Upper lobe of left lung (tissue), 6 donors: Measurements from ENCODE around the gene CABS1. TPM values are rescaled to one million over a fixed set of nuclear protein-coding genes. Genes with fewer than 3 reads are reported as not detected.

Experiments used
- ATAC-seq, 2 donors: fragments of 200-7000 bp; cut with Tn5 transposase; one replicate each; pipeline ENCODE4 v1.9.1; 2022; ENCODE audit warnings: mild to moderate bottlenecking in 2 of 2, moderate library complexity in 2 of 2; ENCODE audit not compliant: low FRiP score in 2 of 2
- DNase-seq, 2 donors: peaks; one replicate each; pipeline ENCODE4 v3.0.0-alpha.2; 2019 to 2020
- H3K27ac ChIP-seq, 4 donors: fragments of 200-600 bp; sonication (generic); one replicate each; pipeline ENCODE4 v1.5.1; 2016 to 2019
- H3K27me3 ChIP-seq, 4 donors: fragments of 200-600 bp; sonication (generic); one replicate each; pipeline ENCODE4 v1.5.1; 2017 to 2019
- H3K36me3 ChIP-seq, 4 donors: fragments of 200-600 bp; sonication (generic); one replicate each; pipeline ENCODE4 v1.5.1; 2016 to 2019
- H3K4me1 ChIP-seq, 4 donors: fragments of 200-600 bp; sonication (generic); one replicate each; pipeline ENCODE4 v1.5.1; 2018 to 2019
- H3K4me3 ChIP-seq, 4 donors: fragments of 200-600 bp; sonication (generic); one replicate each; pipeline ENCODE4 v1.5.1; 2017 to 2019; ENCODE audit warnings: mild to moderate bottlenecking in 2 of 4, moderate library complexity in 1 of 4
- H3K9me3 ChIP-seq, 4 donors: fragments of 200-600 bp; sonication (generic); one replicate each; pipeline ENCODE4 v1.5.1; 2018 to 2019
- CTCF ChIP-seq, 6 experiments: fragments of 450-650 bp in 4 of 6; fragments of 200-600 bp in 2 of 6; sonication (generic) in 2 of 6; IDR thresholded peaks; one replicate each; pipeline ENCODE4 v1.5.1; 2016 to 2019; ENCODE audit warnings: antibody characterized with exemption in 6 of 6
- EP300 ChIP-seq, 4 donors: sonication (generic); formaldehyde crosslinking; IDR thresholded peaks; one replicate each; pipeline ENCODE4 v1.5.1; 2017; ENCODE audit warnings: antibody characterized with exemption in 4 of 4, control low read depth in 2 of 4
- POLR2A ChIP-seq, 4 donors: fragments of 450-650 bp; IDR thresholded peaks; one replicate each; pipeline ENCODE4 v1.5.1; 2016 to 2017; ENCODE audit warnings: antibody characterized with exemption in 4 of 4, mild to moderate bottlenecking in 2 of 4
- POLR2AphosphoS5 ChIP-seq, 2 donors: sonication (generic); formaldehyde crosslinking; IDR thresholded peaks; one replicate each; pipeline ENCODE4 v1.5.1; 2017; ENCODE audit warnings: antibody characterized with exemption in 2 of 2
- WGBS, 2 donors: methylation state at CpG; one replicate each; pipeline ENCODE4 v1.1.5; 2017 to 2018; 5-methylcytosine and 5-hydroxymethylcytosine counted together
- total RNA-seq, 6 donors: library from RNA; depleted of rRNA in 4 of 6; stranded (reverse); fragments of >200 nt in 4 of 6; gene quantifications; one replicate each; pipeline versions ENCODE4 v1.1.0 to v1.2.1, GENCODE V29; 2016 to 2021
- donor health status: DM: no; HTN: no; CAD: no; lungs with moderate emphysema.
- donor health status: DM: no; HTN: yes; CAD: no; lungs with severe emphysema.

CABS1 gene
- total RNA-seq, 6 donors from 2014 or later = not detected

GRCh38 chr4:70367813-70368212 lies 33.0 kb downstream of the CABS1 start:
- DNase-seq (no peak), ATAC-seq (no peak)
- Histone ChIP-seq H3K27me3 (no peaks in the 10 kb centered on the region), H3K4me3 (no peak overlapping the region), H3K4me1 (no peaks in the 10 kb centered on the region), H3K27ac (no peak overlapping the region), H3K9me3 (no peaks in the 10 kb centered on the region), H3K36me3 (no peaks in the 10 kb centered on the region)
- WGBS, 2 donors = 84 to 95% methylated on average over 1 of the region's 1 CpG
- TF ChIP-seq POLR2AphosphoS5 (IDR thresholded peaks at IDR 0.05) = no peak

- ATAC-seq = no peak
- no peak overlapping the region for H3K27ac ChIP-seq
- no peak for DNase-seq
- TF ChIP-seq POLR2A (IDR thresholded peaks at IDR 0.05) (no peak), CTCF (IDR thresholded peaks at IDR 0.05) (no peak), EP300 (IDR thresholded peaks at IDR 0.05) (no peak)
- no peaks in the 10 kb centered on the region for H3K9me3 ChIP-seq
- WGBS, 2 donors = 83 to 92% methylated on average over 4 of the region's 4 CpGs
- no peaks in the 10 kb centered on the region for H3K27me3 ChIP-seq
- H3K4me3 ChIP-seq = no peak overlapping the region
- no peaks in the 10 kb centered on the region for H3K4me1 ChIP-seq
- no peaks in the 10 kb centered on the region for H3K36me3 ChIP-seq
Observed at GRCh38 chr4:70371987-70372386, 37.2 kb downstream of the CABS1 start.

GRCh38 chr4:70372760-70373159 lies 38.0 kb downstream of the CABS1 start:
- Histone ChIP-seq H3K9me3 (no peaks in the 10 kb centered on the region), H3K4me1 (no peaks in the 10 kb centered on the region), H3K27ac (no peak overlapping the region), H3K36me3 (no peaks in the 10 kb centered on the region), H3K27me3 (no peaks in the 10 kb centered on the region), H3K4me3 (no peak overlapping the region)
- ATAC-seq (no peak), DNase-seq (no peak)
- TF ChIP-seq EP300 (IDR thresholded peaks at IDR 0.05) = no peak
- TF ChIP-seq POLR2AphosphoS5 (IDR thresholded peaks at IDR 0.05) = no peak
- no peak for TF ChIP-seq POLR2A (IDR thresholded peaks at IDR 0.05)
- TF ChIP-seq CTCF (IDR thresholded peaks at IDR 0.05) = no peak
- WGBS, 2 donors = 77 to 84% methylated on average over 3 of the region's 3 CpGs

GRCh38 chr4:70380578-70380977 lies 45.8 kb downstream of the CABS1 start:
- Histone ChIP-seq H3K36me3 (no peaks in the 10 kb centered on the region), H3K27ac (no peak overlapping the region), H3K4me1 (no peaks in the 10 kb centered on the region), H3K4me3 (no peak overlapping the region), H3K9me3 (no peaks in the 10 kb centered on the region), H3K27me3 (no peaks in the 10 kb centered on the region)
- ATAC-seq (no peak), DNase-seq (no peak)
- TF ChIP-seq EP300 (IDR thresholded peaks at IDR 0.05) = no peak
- no peak for TF ChIP-seq POLR2A (IDR thresholded peaks at IDR 0.05)
- TF ChIP-seq CTCF (IDR thresholded peaks at IDR 0.05) = no peak
- no peak for TF ChIP-seq POLR2AphosphoS5 (IDR thresholded peaks at IDR 0.05)
- 75 to 81% methylated on average over 3 of the region's 3 CpGs for WGBS, 2 donors

GRCh38 chr4:70382691-70383181 lies 48.0 kb downstream of the CABS1 start, which contains the start of gene SMR3B:
Gene SMR3B, plus strand, starts transcription at chr4:70383131. Its CDS starts 1,380 bp downstream, at chr4:70384511.
- Histone ChIP-seq H3K36me3 (no peaks in the 10 kb centered on the region), H3K27me3 (no peaks in the 10 kb centered on the region), H3K4me1 (no peaks in the 10 kb centered on the region), H3K4me3 (no peak within 1 kb of the TSS), H3K9me3 (no peaks in the 10 kb centered on the region), H3K27ac (no peak within 1 kb of the TSS)
- WGBS, 2 donors = 62 to 65% methylated on average over 5 of the region's 5 CpGs
- DNase-seq (no peak), ATAC-seq (no peak)
- TF ChIP-seq POLR2AphosphoS5 (IDR thresholded peaks at IDR 0.05) (no peak), CTCF (IDR thresholded peaks at IDR 0.05) (no peak)

Other genes with a start within 250 kb of the CABS1 start
- not detected for gene PRR27, start 180.7 kb upstream of the CABS1 start, total RNA-seq
- 1 to 10 TPM in 5 of 6 donors, not detected in 1; 1.1 to 6.5 (median 3.3) TPM for gene ODAM, start 139.3 kb upstream of the CABS1 start, total RNA-seq
- gene FDCSP, start 108.9 kb upstream of the CABS1 start, total RNA-seq = under 1 TPM in 1 of 6 donors, not detected in 5; 0.51 TPM
- gene CSN3, start 92.4 kb upstream of the CABS1 start, total RNA-seq = not detected
- gene SMR3A, start 25.8 kb downstream of the CABS1 start, total RNA-seq = not detected
- not detected for gene SMR3B, start 48.1 kb downstream of the CABS1 start, total RNA-seq
- gene OPRPN, start 63.0 kb downstream of the CABS1 start, total RNA-seq = not detected
- not detected for gene MUC7, start 137.2 kb downstream of the CABS1 start, total RNA-seq
- gene AMTN, start 183.6 kb downstream of the CABS1 start, total RNA-seq = not detected